GM21447 (cell line): ENCODE measurements around the gene ZP3.
"Not testable (repeated sequence)": the region's sequence is repeated elsewhere in the genome, so short reads cannot be mapped to it uniquely, and the experiment has no call there.

Source experiments
- ATAC-seq: cut with Tn5 transposase; IDR thresholded peaks from one replicate; pipeline ENCODE4 v1.9.1; 2021; ENCODE audit not compliant: unreplicated experiment

The ZP3 gene

GRCh38 chr7:76439120-76439888, 14.6 kb downstream of the ZP3 start:
- ATAC-seq, result not testable (repeated sequence)

DNA sequence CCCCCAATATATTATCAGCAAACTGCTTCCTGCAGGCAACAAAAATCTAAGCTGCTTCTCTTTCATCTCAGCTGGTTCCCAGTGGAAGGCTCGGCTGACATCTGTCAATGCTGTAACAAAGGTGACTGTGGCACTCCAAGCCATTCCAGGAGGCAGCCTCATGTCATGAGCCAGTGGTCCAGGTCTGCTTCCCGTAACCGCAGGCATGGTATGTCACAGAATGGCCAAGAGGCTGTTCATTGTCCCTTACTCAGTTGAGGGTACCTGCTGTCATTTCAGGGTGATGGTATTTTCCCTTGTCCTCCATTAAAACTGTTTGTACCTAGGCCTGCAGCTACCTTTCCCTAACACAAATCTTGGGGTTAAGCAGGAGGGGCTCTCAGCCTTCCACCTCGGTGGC, 15.7 kb downstream of the ZP3 start:
- ATAC-seq, result not testable (repeated sequence)

- not testable (repeated sequence) for ATAC-seq
These were observed 17.0 kb downstream of the ZP3 start for GRCh38 chr7:76441792-76442191.

DNA sequence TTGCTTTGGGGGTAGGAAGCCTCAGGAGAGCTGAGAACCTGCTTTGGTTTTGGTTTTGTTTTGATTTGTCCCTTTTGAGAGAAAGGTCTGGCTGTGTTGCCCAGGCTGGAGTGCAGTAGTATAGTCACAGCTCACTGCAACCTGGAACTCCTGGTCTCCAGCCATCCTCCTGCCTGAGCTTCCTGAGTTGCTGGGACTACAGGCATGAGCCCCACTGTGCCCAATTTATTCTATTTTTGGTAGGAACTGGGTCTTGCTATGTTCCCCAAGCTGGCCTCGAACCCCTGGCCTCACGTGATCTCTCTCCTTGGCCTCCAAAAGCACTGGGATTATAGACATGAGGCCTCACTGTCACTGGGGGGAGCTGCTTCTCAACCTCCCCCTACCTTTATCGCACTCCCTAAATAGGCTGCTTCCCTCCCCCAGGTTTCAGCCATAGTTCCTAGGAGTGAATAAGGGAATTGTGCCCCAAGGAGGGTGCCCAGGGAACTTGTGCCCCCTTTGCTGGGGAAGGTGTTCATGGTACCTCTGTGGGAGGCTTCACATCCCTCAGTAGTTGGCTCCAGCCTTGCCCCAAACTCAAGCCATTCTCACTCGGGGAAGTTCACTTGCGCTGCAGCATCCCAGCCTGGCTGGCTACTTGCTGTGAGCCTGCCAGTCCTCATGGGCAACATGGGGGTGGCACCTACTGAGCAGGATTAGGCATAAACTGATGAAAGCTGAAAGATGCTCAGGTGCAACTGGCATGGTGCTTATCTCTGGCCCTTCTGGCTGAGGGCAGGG, 18.1 kb downstream of the ZP3 start:
- not testable (repeated sequence) for ATAC-seq

- ATAC-seq, result peak; percentile 45
These were observed 19.1 kb downstream of the ZP3 start for GRCh38 chr7:76443846-76444245.

DNA sequence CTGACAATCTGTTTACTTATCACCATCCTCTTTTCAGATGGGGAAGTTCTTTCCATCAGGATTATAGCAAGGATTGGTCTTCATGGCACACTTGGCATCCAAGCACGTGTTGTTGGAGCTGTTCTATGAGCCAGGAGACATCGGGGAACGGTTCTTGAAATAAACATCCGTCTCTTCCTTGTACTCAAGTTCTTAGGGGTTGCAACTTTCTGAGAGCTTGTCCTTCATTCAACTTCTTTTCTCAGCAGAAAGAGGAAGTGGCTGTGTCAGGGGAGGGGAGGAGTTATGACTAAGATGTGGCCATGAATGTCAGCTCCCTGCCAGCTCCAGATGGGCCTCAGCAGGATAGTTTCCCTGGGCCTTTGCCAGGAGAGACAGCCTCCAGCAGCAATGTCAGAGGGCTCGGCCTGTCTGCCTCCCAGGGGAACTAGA, 20.8 kb downstream of the ZP3 start:
- ATAC-seq, result peak; percentile 81

GRCh38 chr7:76457017-76457416, 32.3 kb downstream of the ZP3 start:
- ATAC-seq, result not testable (repeated sequence)

DNA sequence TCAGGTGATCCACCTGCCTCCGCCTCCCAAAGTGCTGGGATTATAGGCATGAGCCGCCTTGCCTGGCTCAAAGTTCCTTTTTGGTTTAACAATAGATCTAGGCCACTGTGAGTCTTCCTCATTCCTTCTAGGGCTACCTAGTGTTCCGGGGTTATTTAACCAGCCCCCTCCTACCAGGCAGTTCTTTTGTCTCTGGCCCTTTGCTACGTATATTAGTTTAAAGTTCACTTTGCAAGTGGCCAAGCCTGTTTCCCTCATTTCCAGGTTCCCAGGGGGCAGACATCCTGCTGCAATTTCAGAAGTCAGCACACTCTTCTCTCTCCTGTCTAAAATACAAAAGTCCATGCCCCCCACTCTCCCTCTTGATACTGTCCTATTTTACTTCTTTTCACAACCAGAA, 33.8 kb downstream of the ZP3 start:
- not testable (repeated sequence) for ATAC-seq

DNA sequence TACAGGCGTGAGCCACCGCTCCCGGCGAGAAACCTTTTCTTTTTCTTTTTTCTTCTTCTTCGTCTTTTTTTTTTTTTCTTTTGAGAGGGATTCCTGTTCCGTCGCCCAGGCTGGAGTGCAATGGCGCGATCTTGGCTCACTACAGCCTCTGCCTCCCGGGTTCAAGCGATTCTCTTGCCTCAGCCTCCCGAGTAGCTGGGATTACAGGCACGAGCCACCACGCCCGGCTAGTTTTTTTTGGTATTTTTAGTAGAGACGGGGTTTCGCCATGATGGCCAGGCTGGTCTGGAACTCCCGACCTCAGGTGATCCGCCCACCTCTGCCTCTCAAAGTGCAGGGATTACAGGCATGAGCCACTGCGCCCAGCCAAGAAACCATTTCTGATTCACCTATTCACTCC, 36.0 kb downstream of the ZP3 start:
- ATAC-seq, result not testable (repeated sequence)

- ATAC-seq, result peak; percentile 92
These were observed 36.8 kb downstream of the ZP3 start, which contains the start of gene DTX2 for GRCh38 chr7:76461464-76462101. DTX2 (plus strand) TSS chr7:76461709; CDS start chr7:76480510, 18,801 bp downstream.

GRCh38 chr7:76462271-76462882, 37.6 kb downstream of the ZP3 start:
- ATAC-seq, result peak; percentile 14

DNA sequence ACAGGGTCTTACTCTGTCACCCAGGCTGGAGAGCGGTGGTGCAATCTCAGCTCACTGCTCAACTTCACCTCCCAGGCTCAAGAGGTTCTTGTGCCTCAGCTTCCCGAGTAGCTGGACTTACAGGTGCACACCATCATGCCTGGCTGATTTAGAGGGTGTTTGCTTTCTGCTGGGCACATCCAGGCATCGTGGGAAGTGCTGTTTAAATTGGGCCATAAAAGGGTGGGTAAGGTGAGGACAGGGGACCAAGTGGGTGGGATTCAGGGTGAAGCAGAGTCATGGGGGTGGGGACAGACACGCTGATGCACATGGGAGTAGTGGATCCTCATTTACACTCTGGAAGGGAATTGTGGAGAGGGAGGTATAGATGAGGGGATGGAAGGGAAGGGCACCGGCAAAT, 40.2 kb downstream of the ZP3 start:
- ATAC-seq, result not testable (repeated sequence)

- ATAC-seq, result not testable (repeated sequence)
These were observed 41.2 kb downstream of the ZP3 start for GRCh38 chr7:76465950-76466349.

DNA sequence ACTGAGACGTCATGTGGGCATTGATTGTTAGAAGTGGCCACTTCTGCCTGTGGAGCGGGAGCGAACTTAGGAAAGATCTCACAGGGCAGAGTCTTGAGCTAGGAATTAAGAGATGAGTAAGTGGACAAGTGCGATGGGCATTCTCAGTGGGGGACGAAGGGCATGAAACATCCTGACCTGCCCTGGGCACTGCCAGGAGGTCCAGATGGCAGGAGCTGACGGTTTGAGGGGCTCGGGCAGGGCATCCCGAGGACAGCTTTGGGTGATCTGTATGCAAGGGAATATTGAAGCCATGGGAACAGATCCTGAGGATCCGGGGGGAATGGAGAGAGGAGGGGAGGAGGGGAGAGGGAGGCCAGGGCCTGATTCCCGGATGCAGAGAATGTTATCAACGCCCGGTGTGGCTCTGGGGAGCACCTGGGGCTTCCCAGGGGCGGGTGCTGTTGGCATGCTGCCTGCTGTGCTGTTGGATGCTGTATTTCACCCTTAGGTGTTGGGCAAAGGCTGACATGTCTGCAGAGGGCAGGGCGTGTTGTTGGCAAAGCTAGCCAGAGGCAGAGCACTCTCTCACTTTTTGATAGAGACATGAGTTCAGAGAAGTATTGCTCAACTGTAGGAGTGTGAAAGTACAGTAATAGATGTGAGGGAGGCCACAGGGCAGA, 43.1 kb downstream of the ZP3 start:
- not testable (repeated sequence) for ATAC-seq

GRCh38 chr7:76471556-76472221, 46.9 kb downstream of the ZP3 start:
- not testable (repeated sequence) for ATAC-seq

DNA sequence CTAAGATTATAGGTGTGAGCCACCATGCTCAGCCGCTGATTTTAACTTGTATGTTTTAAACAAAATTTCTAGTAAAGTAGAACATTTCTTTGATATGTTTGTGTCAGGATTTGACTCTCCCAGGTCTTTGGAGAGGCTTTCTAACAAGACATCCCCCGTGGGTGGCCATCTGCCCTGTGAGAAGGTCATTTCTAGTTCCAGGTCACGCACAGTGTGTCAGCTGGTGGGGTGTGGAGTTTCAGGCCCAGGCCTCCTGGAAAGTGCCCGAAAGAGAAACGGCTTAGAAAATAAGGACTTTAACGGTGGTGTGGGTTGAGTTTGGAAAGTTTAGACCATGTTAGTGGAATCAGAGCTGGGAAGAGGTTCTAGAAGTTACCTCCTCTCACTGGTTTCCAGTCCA, 48.3 kb downstream of the ZP3 start:
- ATAC-seq, result not testable (repeated sequence)

GRCh38 chr7:76476280-76476679, 51.5 kb downstream of the ZP3 start:
- ATAC-seq, result not testable (repeated sequence)

DNA sequence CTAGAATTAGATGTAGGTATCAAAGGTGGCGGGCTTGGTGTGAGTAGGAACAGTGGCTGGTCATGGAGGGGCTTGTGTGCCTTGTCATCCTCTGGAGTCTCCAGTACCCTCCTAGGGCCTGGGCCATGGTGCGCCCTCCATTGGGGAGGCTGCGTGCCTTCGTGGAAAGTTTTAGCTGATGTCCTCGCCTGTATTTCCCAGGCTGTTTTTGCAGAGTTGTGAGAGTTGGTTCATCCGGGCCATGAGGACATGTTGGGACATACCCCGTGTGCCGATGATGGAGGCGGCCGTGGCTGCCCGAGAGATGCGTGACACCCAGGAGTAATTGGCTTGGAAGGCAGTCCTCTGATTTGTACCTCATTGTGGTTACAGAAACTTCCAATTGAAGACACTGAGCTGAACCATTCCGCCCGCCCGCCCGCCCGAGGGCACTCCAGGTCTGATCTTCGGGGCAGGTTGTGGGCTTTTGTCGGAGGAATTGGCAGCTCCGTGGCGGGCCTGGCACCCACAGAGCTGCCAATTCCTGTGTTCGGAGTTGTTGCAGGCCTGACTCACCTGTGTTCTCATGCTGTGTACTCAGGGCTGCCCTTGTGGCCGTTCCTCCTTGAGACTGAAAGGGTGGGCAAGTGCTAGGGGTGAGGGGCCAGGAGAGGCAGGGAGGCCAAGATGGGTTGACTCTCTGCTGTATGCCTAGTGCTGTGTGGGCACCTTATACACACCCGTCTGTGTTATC, 52.2 kb downstream of the ZP3 start:
- ATAC-seq, result not testable (repeated sequence)

DNA sequence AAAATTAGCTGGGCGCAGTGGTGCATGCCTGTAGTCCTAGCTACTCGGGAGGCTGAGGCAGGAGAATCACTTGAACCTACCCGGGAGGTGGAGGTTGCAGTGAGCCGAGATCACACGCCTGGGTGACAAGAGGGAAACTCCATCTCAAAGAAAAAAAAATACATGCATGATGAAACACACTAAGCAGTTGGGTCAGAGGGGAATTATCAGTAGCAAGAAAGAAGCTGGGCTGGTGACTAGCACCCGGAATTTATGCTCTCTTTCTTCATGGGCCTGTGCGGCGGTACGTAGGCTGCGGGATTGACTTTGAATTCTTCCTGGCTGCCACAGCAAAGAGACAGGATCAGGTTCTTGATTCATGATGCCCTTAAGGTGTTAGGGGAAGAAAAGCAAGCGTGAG, 54.9 kb downstream of the ZP3 start:
- not testable (repeated sequence) for ATAC-seq
